Esophagus muscularis mucosa (tissue), 4 donors: ENCODE data around the gene CD99. TPM values are rescaled to one million over a fixed set of nuclear protein-coding genes. Genes with fewer than 3 reads are reported as not detected.
"Not testable (repeated sequence)": the region's sequence is repeated elsewhere in the genome, so short reads cannot be mapped to it uniquely, and the experiment has no call there.

Experiments used
- DNase-seq: peaks from one replicate; pipeline ENCODE4 v3.0.0-alpha.2; 2017; ENCODE audit errors: extremely low spot score
- H3K27ac ChIP-seq, 4 donors: fragments of 200-600 bp; sonication (generic); replicated peaks in 1 of 4; 1 replicate in 3 of 4; 2 replicates in 1 of 4; pipeline ENCODE4 v1.5.1; 2016 to 2019; ENCODE audit warnings: mild to moderate bottlenecking in 1 of 4
- H3K27me3 ChIP-seq, 4 donors: fragments of 200-600 bp; sonication (generic); one replicate each; pipeline versions ENCODE4 v1.5.1 to v1.6.0; 2016 to 2019
- H3K36me3 ChIP-seq, 4 donors: fragments of 200-600 bp; sonication (generic); one replicate each; pipeline ENCODE4 v1.5.1; 2016 to 2019
- H3K4me1 ChIP-seq, 4 donors: fragments of 200-600 bp; sonication (generic); one replicate each; pipeline ENCODE4 v1.5.1; 2016 to 2019
- H3K4me3 ChIP-seq, 4 donors: fragments of 200-600 bp; sonication (generic); 1 replicate in 2 of 4; 2 replicates in 2 of 4; pipeline ENCODE4 v1.5.1; 2016 to 2019; ENCODE audit warnings: mild to moderate bottlenecking in 4 of 4, moderate library complexity in 1 of 4
- H3K9me3 ChIP-seq, 4 donors: fragments of 200-600 bp; sonication (generic); 1 replicate in 3 of 4; 2 replicates in 1 of 4; pipeline ENCODE4 v1.5.1; 2016 to 2019
- CTCF ChIP-seq, 3 experiments: fragments of 200-600 bp in 2 of 3; fragments of 450-650 bp in 1 of 3; sonication (generic) in 2 of 3; IDR thresholded peaks; one replicate each; pipeline ENCODE4 v1.5.1; 2017 to 2019; ENCODE audit warnings: antibody characterized with exemption in 3 of 3, mild to moderate bottlenecking in 2 of 3, moderate library complexity in 1 of 3
- EP300 ChIP-seq: sonication (generic); formaldehyde crosslinking; IDR thresholded peaks from one replicate; pipeline ENCODE4 v1.6.1; 2017; ENCODE audit warnings: antibody characterized with exemption
- POLR2A ChIP-seq: fragments of 450-650 bp; IDR thresholded peaks from one replicate; pipeline ENCODE4 v1.6.1; 2017; ENCODE audit warnings: antibody characterized with exemption, moderate library complexity, mild to moderate bottlenecking, low read depth
- POLR2AphosphoS5 ChIP-seq, 2 donors: sonication (generic); formaldehyde crosslinking; IDR thresholded peaks; one replicate each; pipeline ENCODE4 v1.6.1; 2017; ENCODE audit warnings: antibody characterized with exemption in 2 of 2
- WGBS: methylation state at CpG from one replicate; pipeline ENCODE4 v1.1.5; 2018; 5-methylcytosine and 5-hydroxymethylcytosine counted together
- intact Hi-C: fragments of 100-400 bp; cut with DNase I; formaldehyde crosslinking; loops from one replicate; pipeline ENCODE4 v1.15.1; 2023
- total RNA-seq, 4 donors: library from RNA; depleted of rRNA; stranded (reverse); fragments of >200 nt; gene quantifications; one replicate each; pipeline versions ENCODE4 v1.1.0 to v1.2.1, GENCODE V29; 2016

CD99 gene
- total RNA-seq, 4 donors from 2014 or later: 311 to 469 (median 376) TPM

GRCh38 chrX:2761246-2761645, 70.2 kb downstream of the CD99 start:
- intact Hi-C loops: no loop called here
- H3K4me1 ChIP-seq: no peaks in the 10 kb centered on the region
- H3K27ac ChIP-seq: no peak overlapping the region
- no peak overlapping the region for H3K4me3 ChIP-seq
- 50% methylated on average over 2 of the region's 2 CpGs for WGBS
- TF ChIP-seq CTCF (IDR thresholded peaks at IDR 0.05) (no peak), EP300 (no peak), POLR2A (no peak), POLR2AphosphoS5 (IDR thresholded peaks at IDR 0.05) (no peak)
- no peaks in the 10 kb centered on the region for H3K36me3 ChIP-seq
- no peak for DNase-seq
- no peaks in the 10 kb centered on the region for H3K27me3 ChIP-seq
- H3K9me3 ChIP-seq: no peaks in the 10 kb centered on the region

GRCh38 chrX:2762671-2763070, 71.6 kb downstream of the CD99 start:
- H3K27me3 ChIP-seq, H3K9me3 ChIP-seq, H3K27ac ChIP-seq, intact Hi-C loops, DNase-seq, H3K36me3 ChIP-seq, H3K4me3 ChIP-seq, H3K4me1 ChIP-seq: not testable (repeated sequence)
- WGBS: 83% methylated on average over 4 of the region's 4 CpGs

- H3K36me3 ChIP-seq, H3K9me3 ChIP-seq, H3K4me1 ChIP-seq, H3K27me3 ChIP-seq, H3K4me3 ChIP-seq, intact Hi-C loops, DNase-seq, H3K27ac ChIP-seq: not testable (repeated sequence)
- WGBS: 79% methylated on average over 19 of the region's 19 CpGs
Measured at GRCh38 chrX:2764766-2765548, 73.9 kb downstream of the CD99 start.

GRCh38 chrX:2765549-2765830, 74.4 kb downstream of the CD99 start:
- no peaks in the 10 kb centered on the region for H3K27me3 ChIP-seq
- TF ChIP-seq EP300 (no peak), POLR2A (no peak), CTCF (IDR thresholded peaks at IDR 0.05) (no peak), POLR2AphosphoS5 (IDR thresholded peaks at IDR 0.05) (no peak)
- no peaks in the 10 kb centered on the region for H3K36me3 ChIP-seq
- intact Hi-C loops: no loop called here
- WGBS: 79% methylated on average over 5 of the region's 5 CpGs
- peaks cover 0 to 8% (median 0%) of the 10 kb centered on the region in 4 donors for H3K9me3 ChIP-seq
- no peak overlapping the region for H3K4me3 ChIP-seq
- H3K27ac ChIP-seq: no peak overlapping the region
- DNase-seq: no peak
- peaks cover 0 to 6% (median 2%) of the 10 kb centered on the region in 4 donors for H3K4me1 ChIP-seq

- Histone ChIP-seq H3K27ac (no peak overlapping the region), H3K36me3 (no peaks in the 10 kb centered on the region), H3K4me3 (no peak overlapping the region), H3K4me1 (peaks cover 0 to 6% (median 2%) of the 10 kb centered on the region in 4 donors), H3K27me3 (no peaks in the 10 kb centered on the region), H3K9me3 (peaks cover 0 to 8% (median 0%) of the 10 kb centered on the region in 4 donors)
- no peak for DNase-seq
- intact Hi-C loops: no loop called here
- 84% methylated on average over 9 of the region's 11 CpGs for WGBS
- no peak for TF ChIP-seq EP300
- TF ChIP-seq CTCF (IDR thresholded peaks at IDR 0.05): no peak
Measured at GRCh38 chrX:2766906-2767305, 75.8 kb downstream of the CD99 start.
